Trophoblast cell (in vitro differentiated cells and primary cell): ENCODE measurements around the gene CHRNG.

Experiments
- DNase-seq, 2 donors: peaks; one replicate each; pipeline ENCODE4 v3.0.0-alpha.2; 2016
- H2AFZ ChIP-seq: 2 replicates; pipeline ENCODE4 v1.6.1; 2013; ENCODE audit warnings: low read length, moderate library complexity, mild to moderate bottlenecking; ENCODE audit not compliant: insufficient read depth, poor library complexity
- H2AK5ac ChIP-seq: 2 replicates; pipeline ENCODE4 v1.6.1; 2013; ENCODE audit warnings: mild to moderate bottlenecking, low read length
- H2BK120ac ChIP-seq: 2 replicates; pipeline ENCODE4 v1.6.1; 2013; ENCODE audit warnings: low read length, mild to moderate bottlenecking, moderate library complexity; ENCODE audit not compliant: insufficient read depth, poor library complexity
- H2BK12ac ChIP-seq: 2 replicates; pipeline ENCODE4 v1.6.1; 2013; ENCODE audit warnings: mild to moderate bottlenecking, low read length, moderate library complexity
- H2BK5ac ChIP-seq: 2 replicates; pipeline ENCODE4 v1.6.1; 2013; ENCODE audit warnings: low read length, low read depth, moderate library complexity, mild to moderate bottlenecking; ENCODE audit not compliant: poor library complexity
- H3K14ac ChIP-seq: 2 replicates; pipeline ENCODE4 v1.6.1; 2013; ENCODE audit warnings: mild to moderate bottlenecking, low read length
- H3K18ac ChIP-seq: 2 replicates; pipeline ENCODE4 v1.6.1; 2013; ENCODE audit warnings: mild to moderate bottlenecking, low read length
- H3K23ac ChIP-seq: 2 replicates; pipeline ENCODE4 v1.6.1; 2013; ENCODE audit warnings: low read length
- H3K27ac ChIP-seq: 2 replicates; pipeline ENCODE4 v1.5.1; 2013; ENCODE audit warnings: low read depth, mild to moderate bottlenecking, inconsistent platforms, low read length, moderate library complexity
- H3K27me3 ChIP-seq: 2 replicates; pipeline ENCODE4 v1.6.1; 2013; ENCODE audit warnings: inconsistent platforms, mild to moderate bottlenecking, low read length, moderate library complexity; ENCODE audit not compliant: insufficient read depth
- H3K36me3 ChIP-seq, 2 experiments: 1 replicate in 1 of 2; 2 replicates in 1 of 2; pipeline ENCODE4 v1.6.1; 2013; ENCODE audit warnings: low read length in 2 of 2, mild to moderate bottlenecking in 2 of 2, moderate library complexity in 1 of 2; ENCODE audit not compliant: insufficient read depth in 2 of 2, control insufficient read depth in 1 of 2
- H3K4ac ChIP-seq: 2 replicates; pipeline ENCODE4 v1.6.1; 2013; ENCODE audit warnings: low read depth, mild to moderate bottlenecking, low read length, moderate library complexity
- H3K4me1 ChIP-seq, 2 experiments: 1 replicate in 1 of 2; 2 replicates in 1 of 2; pipeline ENCODE4 v1.6.1; 2013; ENCODE audit warnings: low read length in 2 of 2, mild to moderate bottlenecking in 2 of 2, moderate library complexity in 1 of 2; ENCODE audit not compliant: insufficient read depth in 2 of 2, control insufficient read depth in 1 of 2
- H3K4me2 ChIP-seq: 2 replicates; pipeline ENCODE4 v1.6.1; 2013; ENCODE audit warnings: inconsistent platforms, mild to moderate bottlenecking, low read length, moderate library complexity
- H3K4me3 ChIP-seq: 2 replicates; pipeline ENCODE4 v1.5.1; 2013; ENCODE audit warnings: mild to moderate bottlenecking, low read depth, low read length, inconsistent platforms
- H3K79me1 ChIP-seq: one replicate; pipeline ENCODE4 v1.6.1; 2013; ENCODE audit warnings: low read length
- H3K79me2 ChIP-seq: 2 replicates; pipeline ENCODE4 v1.6.1; 2013; ENCODE audit warnings: low read length, mild to moderate bottlenecking; ENCODE audit not compliant: control insufficient read depth, insufficient read depth, poor library complexity
- H3K9ac ChIP-seq: 2 replicates; pipeline ENCODE4 v1.6.1; 2013; ENCODE audit warnings: mild to moderate bottlenecking, low read length
- H3K9me3 ChIP-seq: 2 replicates; pipeline ENCODE4 v1.6.1; 2013; ENCODE audit warnings: low read depth, mild to moderate bottlenecking, control low read depth, inconsistent platforms, low read length; ENCODE audit not compliant: insufficient read depth
- H4K12ac ChIP-seq: 2 replicates; pipeline ENCODE4 v1.6.1; 2013; ENCODE audit warnings: low read depth, mild to moderate bottlenecking, low read length, moderate library complexity
- H4K8ac ChIP-seq: 2 replicates; pipeline ENCODE4 v1.6.1; 2013; ENCODE audit warnings: low read depth, mild to moderate bottlenecking, low read length, moderate library complexity
- H4K91ac ChIP-seq: one replicate; pipeline ENCODE4 v1.6.1; 2013; ENCODE audit warnings: low read depth, mild to moderate bottlenecking, low read length, moderate library complexity
- WGBS: extraction: QIAGEN DNeasy Blood & Tissue Kit; methylation state at CpG from one replicate; pipeline ENCODE4 v1.1.7; 2013; ENCODE audit warnings: missing lambda C conversion rate; ENCODE audit not compliant: insufficient read length, insufficient coverage; ENCODE audit errors: extremely low coverage; 5-methylcytosine and 5-hydroxymethylcytosine counted together

Gene CHRNG

GRCh38 chr2:232562515-232563151 is 23.1 kb downstream of the CHRNG start:
- Histone ChIP-seq H4K8ac (no peak overlapping the region), H3K23ac (no peak overlapping the region), H3K4ac (no peak overlapping the region), H4K91ac (no peak overlapping the region), H4K12ac (no peak overlapping the region), H3K4me1 (no peaks in the 10 kb centered on the region), H3K4me2 (no peak overlapping the region), H3K9ac (no peak overlapping the region), H2BK12ac (no peak overlapping the region), H3K27ac (no peak overlapping the region), H3K79me2 (no peaks in the 10 kb centered on the region), H3K4me3 (no peak overlapping the region), H3K79me1 (no peaks in the 10 kb centered on the region), H3K18ac (no peak overlapping the region), H2AK5ac (no peak overlapping the region), H2AFZ (no peak overlapping the region), H3K14ac (no peak overlapping the region), H2BK5ac (no peak overlapping the region), H3K9me3 (no peaks in the 10 kb centered on the region), H3K27me3 (no peaks in the 10 kb centered on the region), H2BK120ac (no peak overlapping the region), H3K36me3 (peaks cover 32 to 41% of the 10 kb centered on the region in 2 experiments)
- DNase-seq, result peak in 1 of 2 donors; percentile 2
- no CpG with 5 or more reads among the region's 8 CpGs for WGBS

DNA sequence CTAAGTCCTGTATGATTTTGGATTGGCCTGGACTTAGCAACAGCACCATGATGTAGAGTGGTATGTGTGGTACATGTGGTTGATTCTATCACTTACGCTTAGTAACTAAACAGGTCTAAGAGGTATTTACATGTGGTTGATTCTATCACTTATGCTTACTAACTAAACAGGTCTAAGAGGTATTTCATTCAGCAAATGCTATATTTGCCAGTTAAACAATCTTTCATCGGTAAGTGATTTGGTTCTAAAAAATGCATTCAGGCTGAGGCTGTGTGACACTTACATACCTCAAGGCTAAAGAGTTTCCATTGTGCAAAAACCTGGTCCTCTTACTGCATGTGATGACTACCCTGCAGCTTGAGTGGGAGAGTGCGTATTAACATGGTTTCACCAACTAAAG is 24.1 kb downstream of the CHRNG start:
- Histone ChIP-seq H3K14ac (no peak overlapping the region), H2AK5ac (no peak overlapping the region), H3K36me3 (peaks cover 30 to 45% of the 10 kb centered on the region in 2 experiments), H4K91ac (no peak overlapping the region), H3K9ac (no peak overlapping the region), H3K4me2 (no peak overlapping the region), H2BK12ac (no peak overlapping the region), H2BK120ac (no peak overlapping the region), H4K8ac (no peak overlapping the region), H3K4me3 (no peak overlapping the region), H2BK5ac (no peak overlapping the region), H3K23ac (no peak overlapping the region), H3K27ac (no peak overlapping the region), H3K79me1 (no peaks in the 10 kb centered on the region), H3K4me1 (no peaks in the 10 kb centered on the region), H3K18ac (no peak overlapping the region), H3K79me2 (no peaks in the 10 kb centered on the region), H3K4ac (no peak overlapping the region), H4K12ac (no peak overlapping the region), H3K27me3 (no peaks in the 10 kb centered on the region), H2AFZ (no peak overlapping the region), H3K9me3 (no peaks in the 10 kb centered on the region)
- peak; percentile 79 to 95 for DNase-seq
- no CpG with 5 or more reads among the region's 3 CpGs for WGBS

GRCh38 chr2:232567721-232568120 is 28.2 kb downstream of the CHRNG start:
- H4K91ac ChIP-seq, result no peak overlapping the region
- H3K27ac ChIP-seq, result no peak overlapping the region
- H2BK12ac ChIP-seq, result no peak overlapping the region
- H3K4ac ChIP-seq, result no peak overlapping the region
- H3K27me3 ChIP-seq, result no peaks in the 10 kb centered on the region
- no peaks in the 10 kb centered on the region for H3K4me1 ChIP-seq
- H3K4me2 ChIP-seq, result no peak overlapping the region
- H4K8ac ChIP-seq, result no peak overlapping the region
- H2AFZ ChIP-seq, result no peak overlapping the region
- H3K9ac ChIP-seq, result no peak overlapping the region
- no peak overlapping the region for H4K12ac ChIP-seq
- H3K79me2 ChIP-seq, result no peaks in the 10 kb centered on the region
- H3K36me3 ChIP-seq, result peaks cover 36 to 60% of the 10 kb centered on the region in 2 experiments
- no peaks in the 10 kb centered on the region for H3K79me1 ChIP-seq
- no peak for DNase-seq
- no peak overlapping the region for H3K14ac ChIP-seq
- H3K4me3 ChIP-seq, result no peak overlapping the region
- no peaks in the 10 kb centered on the region for H3K9me3 ChIP-seq
- H2BK120ac ChIP-seq, result no peak overlapping the region
- H3K23ac ChIP-seq, result no peak overlapping the region
- H3K18ac ChIP-seq, result no peak overlapping the region
- no peak overlapping the region for H2AK5ac ChIP-seq
- no peak overlapping the region for H2BK5ac ChIP-seq

DNA sequence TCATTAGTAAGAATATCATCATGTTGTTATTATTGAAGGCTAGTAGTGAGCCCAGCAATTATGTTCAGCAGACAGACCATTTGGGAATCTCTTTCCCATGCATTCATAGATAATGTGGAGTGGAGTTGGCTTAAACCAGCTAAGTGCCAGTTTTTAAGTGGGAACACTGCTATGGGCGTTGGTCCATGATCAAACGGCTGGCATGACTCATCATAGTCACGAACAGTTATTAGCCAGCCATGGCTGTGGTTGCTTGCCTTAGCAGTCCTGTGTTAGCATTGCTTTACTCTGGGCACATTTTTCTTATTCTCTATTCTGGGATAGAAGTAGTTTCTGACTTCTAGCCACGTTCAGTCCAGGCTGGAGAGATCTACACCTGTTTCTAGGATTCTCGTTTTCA is 28.7 kb downstream of the CHRNG start:
- H3K4me3 ChIP-seq, result no peak overlapping the region
- no CpG with 5 or more reads among the region's 5 CpGs for WGBS
- no peak overlapping the region for H4K91ac ChIP-seq
- H3K4me1 ChIP-seq, result no peaks in the 10 kb centered on the region
- H2BK5ac ChIP-seq, result no peak overlapping the region
- no peaks in the 10 kb centered on the region for H3K9me3 ChIP-seq
- H2AFZ ChIP-seq, result no peak overlapping the region
- no peak overlapping the region for H3K4me2 ChIP-seq
- H3K79me2 ChIP-seq, result no peaks in the 10 kb centered on the region
- no peak overlapping the region for H2BK12ac ChIP-seq
- H4K12ac ChIP-seq, result no peak overlapping the region
- no peak overlapping the region for H3K14ac ChIP-seq
- peaks cover 36 to 63% of the 10 kb centered on the region in 2 experiments for H3K36me3 ChIP-seq
- H3K27ac ChIP-seq, result no peak overlapping the region
- no peak overlapping the region for H3K23ac ChIP-seq
- H3K79me1 ChIP-seq, result no peaks in the 10 kb centered on the region
- H3K4ac ChIP-seq, result no peak overlapping the region
- H3K18ac ChIP-seq, result no peak overlapping the region
- H4K8ac ChIP-seq, result no peak overlapping the region
- H2BK120ac ChIP-seq, result no peak overlapping the region
- H2AK5ac ChIP-seq, result no peak overlapping the region
- no peak overlapping the region for H3K9ac ChIP-seq
- H3K27me3 ChIP-seq, result no peaks in the 10 kb centered on the region
- no peak for DNase-seq
